Ramos (cell line): ENCODE results near the gene GAS5.

ENCODE experiments used
- in situ Hi-C: fragments of 300-500 bp; cut with MboI; formaldehyde crosslinking; loops from one replicate; pipeline ENCODE4 v1.14.3; 2022; ENCODE audit warnings: low sequenced_read_pairs; ENCODE audit not compliant: unreplicated experiment

GAS5 gene

DNA sequence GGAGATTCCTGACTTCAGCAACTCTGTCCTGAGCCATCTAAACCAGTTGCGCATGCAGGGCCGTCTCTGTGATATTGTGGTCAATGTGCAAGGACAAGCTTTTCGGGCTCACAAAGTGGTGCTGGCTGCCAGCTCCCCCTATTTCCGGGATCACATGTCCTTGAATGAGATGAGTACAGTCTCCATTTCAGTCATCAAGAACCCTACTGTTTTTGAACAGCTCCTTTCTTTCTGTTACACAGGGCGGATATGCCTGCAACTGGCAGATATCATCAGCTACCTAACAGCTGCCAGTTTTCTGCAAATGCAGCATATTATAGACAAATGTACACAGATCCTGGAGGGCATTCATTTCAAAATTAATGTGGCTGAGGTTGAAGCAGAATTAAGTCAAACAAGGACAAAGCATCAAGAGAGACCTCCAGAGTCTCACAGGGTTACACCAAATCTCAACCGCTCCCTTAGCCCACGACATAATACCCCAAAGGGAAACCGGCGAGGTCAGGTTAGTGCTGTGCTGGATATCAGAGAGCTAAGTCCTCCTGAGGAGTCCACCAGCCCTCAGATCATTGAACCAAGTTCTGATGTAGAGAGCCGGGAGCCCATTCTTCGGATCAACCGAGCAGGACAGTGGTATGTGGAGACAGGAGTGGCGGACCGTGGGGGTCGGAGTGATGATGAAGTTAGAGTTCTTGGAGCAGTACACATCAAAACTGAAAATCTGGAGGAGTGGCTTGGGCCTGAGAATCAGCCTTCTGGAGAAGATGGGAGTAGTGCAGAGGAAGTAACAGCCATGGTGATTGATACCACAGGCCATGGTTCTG, 2.7 kb upstream of the GAS5 start:
- in situ Hi-C loops, result loop anchor here (25.0 kb wide), 1 partner anchor 1142 kb away; the partner anchor contains the start of gene MRPS14

DNA sequence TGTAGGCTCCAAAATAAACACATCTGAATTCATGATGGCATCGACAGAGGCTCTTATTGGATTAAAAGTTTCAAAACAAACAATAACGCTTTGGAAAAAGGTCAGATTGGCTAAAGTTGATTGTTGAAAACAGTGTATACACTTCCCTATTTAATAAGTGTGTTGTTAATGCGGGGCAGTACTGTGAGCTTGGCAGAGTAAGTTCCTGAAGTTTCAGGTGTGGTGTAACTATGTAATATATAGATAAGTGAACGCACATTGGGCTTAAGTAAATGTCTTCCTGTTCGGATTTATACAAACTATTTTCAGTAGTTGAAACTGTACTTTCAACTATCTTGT, 1.2 kb upstream of the GAS5 start:
- in situ Hi-C loops, result loop anchor here (25.0 kb wide), 1 partner anchor 1143 kb away; the partner anchor contains the start of gene MRPS14

GRCh38 chr1:173868266-173869020, 654 bp upstream of the GAS5 start, which contains the start of gene ZBTB37:
TSS of gene ZBTB37 (plus strand) at chr1:173868380. CDS start at chr1:173870226, 1,846 bp downstream.
- in situ Hi-C loops, result loop anchor here (25.0 kb wide), 1 partner anchor 1144 kb away; the partner anchor contains the start of gene MRPS14

DNA sequence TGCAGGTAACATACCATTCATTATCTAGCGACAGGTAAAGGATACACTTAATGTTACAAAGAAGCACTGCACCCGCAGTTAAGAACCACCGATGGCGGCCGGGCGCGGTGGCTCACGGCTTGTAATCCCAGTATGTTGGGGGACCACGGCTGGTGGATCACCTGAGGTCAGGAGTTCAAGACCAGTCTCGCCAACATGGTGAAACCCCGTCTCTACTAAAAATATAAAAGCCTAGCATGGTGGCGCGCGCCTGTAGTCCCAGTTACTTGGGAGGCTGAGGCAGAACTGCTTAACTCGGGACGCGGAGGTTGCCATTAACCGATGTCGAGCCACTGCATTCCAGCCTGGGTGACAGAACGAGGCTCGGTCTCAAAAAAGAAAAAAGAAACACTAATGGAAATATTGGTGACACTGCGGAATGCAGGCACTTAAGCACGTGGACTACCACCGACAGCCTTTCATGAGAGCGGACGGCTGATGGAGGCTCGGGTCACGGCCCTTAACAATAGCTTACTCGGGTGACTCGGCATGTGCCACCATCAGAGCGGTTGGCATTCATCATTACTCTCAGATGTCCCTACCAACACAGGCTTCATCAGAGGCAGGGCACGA, 542 bp downstream of the GAS5 start:
- in situ Hi-C loops, result loop anchor here (25.0 kb wide), 1 partner anchor 1145 kb away; the partner anchor contains the start of gene MRPS14

DNA sequence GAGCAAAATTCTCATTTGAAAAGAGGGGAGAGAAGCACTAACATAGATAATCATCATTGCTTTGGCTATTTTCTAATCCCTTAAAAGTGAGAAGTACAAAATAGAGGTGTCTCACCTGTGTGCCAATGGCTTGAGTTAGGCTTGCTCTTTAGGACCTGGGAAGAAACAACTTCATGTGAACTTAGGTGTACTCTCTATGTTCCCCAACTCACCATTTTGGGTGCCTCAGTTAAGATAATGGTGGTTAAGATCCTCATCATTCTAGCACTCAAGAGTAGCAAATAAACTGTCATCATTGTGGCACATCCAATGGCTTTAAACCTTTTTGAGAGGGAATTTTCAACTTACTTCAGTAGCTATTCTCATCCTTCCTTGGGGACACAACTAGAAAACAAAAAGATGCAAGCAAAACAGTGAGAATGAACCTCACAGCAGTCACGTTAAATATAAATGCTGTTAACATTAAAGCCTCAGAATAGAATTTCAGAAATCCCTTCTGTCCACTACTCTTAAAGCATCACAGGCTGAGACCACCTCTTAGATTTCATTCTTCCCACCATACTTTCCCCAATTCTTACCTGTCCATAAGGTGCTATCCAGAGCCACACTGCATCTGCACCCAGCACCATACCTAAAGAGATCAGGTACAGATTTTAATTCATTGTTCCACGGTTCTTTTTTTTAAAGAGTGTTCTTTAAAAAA, 1.2 kb downstream of the GAS5 start:
- in situ Hi-C loops, result loop anchor here (25.0 kb wide), 1 partner anchor 1146 kb away; the partner anchor contains the start of gene MRPS14

DNA sequence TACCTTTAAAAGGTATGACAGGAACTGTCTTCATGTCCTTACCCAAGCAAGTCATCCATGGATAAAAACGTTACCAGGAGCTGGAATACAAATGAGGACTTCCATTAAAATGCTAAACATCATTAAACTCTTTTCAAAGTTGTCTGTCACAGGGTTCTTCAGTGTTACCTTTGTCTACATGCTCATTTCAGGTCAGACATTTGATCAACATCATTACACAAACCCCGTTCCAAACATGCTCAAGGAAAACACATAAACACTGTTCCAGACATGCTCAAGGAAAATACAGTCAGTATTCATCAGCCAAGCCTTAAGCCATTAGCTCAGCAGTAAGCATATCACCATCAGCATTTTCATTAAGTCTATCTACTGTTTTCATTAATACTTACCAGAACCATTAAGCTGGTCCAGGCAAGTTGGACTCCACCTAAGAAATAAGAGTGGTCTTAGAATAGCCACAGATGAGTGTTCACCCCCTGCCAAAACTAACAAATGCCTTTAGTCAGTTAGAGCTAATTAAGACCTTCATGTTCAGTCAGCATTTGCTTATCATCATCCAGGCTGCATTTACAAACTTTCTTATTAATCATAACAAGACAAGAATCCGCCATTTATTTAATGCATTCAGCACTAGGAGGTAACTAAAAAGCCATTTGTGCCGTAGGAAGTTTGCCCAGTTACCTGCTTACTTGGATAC, 2.2 kb downstream of the GAS5 start:
- in situ Hi-C loops, result loop anchor here (25.0 kb wide), 1 partner anchor 1147 kb away; the partner anchor contains the start of gene MRPS14

DNA sequence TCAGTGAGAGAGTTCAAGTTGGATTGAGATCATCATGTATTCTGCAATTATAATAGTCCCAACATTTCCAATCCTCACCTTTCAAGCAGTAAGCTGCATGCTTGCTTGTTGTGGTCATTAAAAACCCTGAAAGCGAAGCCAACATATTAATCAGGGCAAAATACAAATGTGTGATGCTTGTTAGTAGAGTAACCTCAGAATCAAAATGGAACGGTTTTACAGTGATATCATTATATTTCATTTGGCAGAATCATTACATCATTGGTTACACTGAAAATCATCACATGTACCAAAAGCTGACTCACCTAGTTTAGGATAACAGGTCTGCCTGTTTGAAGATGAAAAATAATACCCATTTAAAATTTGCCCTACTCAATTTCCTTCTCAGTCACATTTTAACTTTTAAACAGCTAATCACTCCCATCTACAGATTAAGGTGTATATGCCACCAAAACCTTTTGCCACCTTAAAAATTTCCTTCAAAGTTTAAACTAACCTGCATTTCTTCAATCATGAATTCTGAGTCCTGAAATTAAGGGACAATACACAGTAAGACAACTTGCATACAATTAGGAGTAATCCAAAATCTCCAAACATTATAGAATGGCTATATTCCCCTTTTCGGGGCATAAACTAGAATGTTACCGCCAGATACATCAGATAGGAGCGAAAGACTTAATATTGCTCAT, 3.5 kb downstream of the GAS5 start:
- in situ Hi-C loops, result loop anchor here (25.0 kb wide), 1 partner anchor 1148 kb away; the partner anchor contains the start of gene MRPS14

GRCh38 chr1:173863224-173864161, 4.3 kb downstream of the GAS5 start:
- in situ Hi-C loops, result loop anchor here (25.0 kb wide), 1 partner anchor 1149 kb away; the partner anchor contains the start of gene MRPS14

- in situ Hi-C loops, result loop anchor here (25.0 kb wide), 1 partner anchor 1150 kb away; the partner anchor contains the start of gene MRPS14
Observed at GRCh38 chr1:173862769-173863223, 5.0 kb downstream of the GAS5 start.

DNA sequence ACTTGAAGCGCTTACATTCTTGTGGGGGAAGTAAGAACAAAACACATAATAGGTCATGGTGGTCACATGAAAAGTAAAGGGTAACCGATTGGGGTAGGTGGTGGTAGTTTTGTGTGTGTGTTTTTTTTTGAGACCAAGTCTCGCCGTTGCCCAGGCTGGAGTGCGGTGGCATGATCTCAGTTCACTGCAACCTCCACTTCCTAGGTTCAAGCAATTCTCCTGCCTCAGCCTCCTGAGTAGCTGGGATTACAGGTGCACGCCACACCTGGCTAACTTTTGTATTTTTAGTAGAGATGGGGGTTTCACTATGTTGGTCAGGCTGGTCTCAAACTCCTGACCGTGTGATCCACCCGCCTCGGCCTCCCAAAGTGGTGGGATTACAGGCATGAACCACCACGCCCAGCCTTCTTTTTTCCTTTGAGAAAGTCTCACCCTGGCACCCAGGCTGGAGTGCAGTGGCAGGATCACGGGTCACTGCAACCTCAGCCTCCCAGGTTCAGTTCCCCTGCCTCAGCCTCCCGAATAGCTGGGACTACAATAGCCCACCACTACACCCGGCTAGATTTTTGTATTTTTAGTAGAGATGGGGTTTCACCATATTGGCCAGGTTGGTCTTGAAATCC, 5.5 kb downstream of the GAS5 start:
- in situ Hi-C loops, result loop anchor here (25.0 kb wide), 1 partner anchor 1150 kb away; the partner anchor contains the start of gene MRPS14

GRCh38 chr1:173861731-173862145, 6.1 kb downstream of the GAS5 start:
- in situ Hi-C loops, result loop anchor here (25.0 kb wide), 1 partner anchor 1151 kb away; the partner anchor contains the start of gene MRPS14

DNA sequence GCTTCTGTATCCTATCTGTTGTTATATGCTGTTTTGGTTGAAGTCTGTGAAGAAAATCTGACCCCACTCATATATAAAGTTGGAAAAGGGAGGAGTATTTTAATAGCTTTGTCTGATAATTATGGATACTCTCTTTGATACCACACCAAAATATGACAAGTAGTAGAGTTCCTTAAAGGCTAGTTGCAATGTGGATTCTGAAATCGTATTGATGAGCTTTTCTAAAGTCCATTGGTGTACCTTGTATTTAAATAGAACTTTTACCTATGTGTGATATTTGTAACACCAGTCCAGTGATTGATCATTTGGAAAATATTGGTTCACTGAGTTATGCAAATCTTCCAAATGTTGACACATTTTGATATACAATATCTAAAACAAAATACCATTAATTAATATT, 7.7 kb downstream of the GAS5 start:
- in situ Hi-C loops, result loop anchor here (25.0 kb wide), 1 partner anchor 1152 kb away; the partner anchor contains the start of gene MRPS14

- in situ Hi-C loops, result loop anchor here (25.0 kb wide), 1 partner anchor 1153 kb away; the partner anchor contains the start of gene MRPS14
Observed at GRCh38 chr1:173859547-173859946, 8.2 kb downstream of the GAS5 start.

DNA sequence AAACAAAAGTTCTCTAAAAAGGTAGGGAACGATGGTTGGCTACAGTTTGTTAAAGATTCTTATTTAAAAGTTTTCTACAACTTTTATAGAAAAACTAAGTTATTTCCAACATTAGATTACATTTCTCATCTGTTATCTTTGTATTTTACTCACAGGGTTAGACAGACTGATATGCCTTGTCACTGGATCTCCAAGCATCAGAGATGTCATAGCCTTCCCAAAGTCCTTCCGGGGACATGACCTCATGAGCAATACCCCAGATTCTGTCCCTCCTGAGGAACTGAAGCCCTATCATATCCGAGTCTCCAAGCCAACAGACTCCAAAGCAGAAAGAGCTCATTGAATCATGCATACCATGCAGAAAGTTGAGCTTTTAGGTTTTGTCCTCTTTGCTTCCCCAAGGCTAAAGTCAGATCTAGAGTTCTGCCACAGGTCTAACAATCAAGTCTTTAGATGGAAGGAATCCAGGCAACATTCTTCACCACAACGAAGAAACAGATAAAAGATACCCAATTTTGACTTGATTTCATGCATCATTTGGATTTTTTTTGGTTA, 10.3 kb downstream of the GAS5 start:
- in situ Hi-C loops, result loop anchor here (25.0 kb wide), 1 partner anchor 1155 kb away; the partner anchor contains the start of gene MRPS14

DNA sequence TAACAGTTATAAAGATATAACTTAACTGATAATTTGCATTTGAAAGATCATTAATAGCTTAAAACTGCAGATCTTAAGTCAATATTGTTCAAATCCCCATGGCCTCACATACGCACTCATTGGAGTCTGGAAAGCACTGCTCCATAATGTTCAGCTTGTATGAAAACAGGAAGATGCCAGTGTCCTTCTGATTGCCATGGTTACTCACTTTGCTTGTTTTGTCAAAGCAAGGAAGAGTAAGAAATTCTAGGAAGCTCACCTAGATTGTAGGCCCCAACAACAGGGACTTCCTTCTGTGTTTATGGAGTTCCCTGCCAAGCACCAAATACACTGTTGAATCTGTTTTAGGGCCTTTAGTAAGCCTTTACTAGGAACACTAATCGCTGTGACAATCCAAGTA, 10.9 kb downstream of the GAS5 start:
- in situ Hi-C loops, result loop anchor here (25.0 kb wide), 1 partner anchor 1155 kb away; the partner anchor contains the start of gene MRPS14

GRCh38 chr1:173856014-173856413, 11.8 kb downstream of the GAS5 start:
- in situ Hi-C loops, result loop anchor here (25.0 kb wide), 1 partner anchor 1156 kb away; the partner anchor contains the start of gene MRPS14
